Mesenchymal stem cell (in vitro differentiated cells and primary cell): ENCODE measurements around the gene PITPNB.

Experiments
- DNase-seq: peaks from one replicate; pipeline ENCODE4 v3.0.0-alpha.2; 2013
- H2AFZ ChIP-seq: one replicate; pipeline ENCODE4 v1.6.1; 2013; ENCODE audit warnings: low read depth, mild to moderate bottlenecking, control low read depth, inconsistent platforms, low read length, moderate library complexity
- H2AK5ac ChIP-seq: 2 replicates; pipeline ENCODE4 v1.6.1; 2013; ENCODE audit warnings: low read length, moderate library complexity, mild to moderate bottlenecking, inconsistent platforms; ENCODE audit not compliant: severe bottlenecking
- H2BK120ac ChIP-seq: one replicate; pipeline ENCODE4 v1.6.1; 2013; ENCODE audit warnings: low read depth, mild to moderate bottlenecking, inconsistent platforms, low read length, moderate library complexity
- H2BK12ac ChIP-seq, 2 experiments: one replicate each; pipeline ENCODE4 v1.6.1; 2013; ENCODE audit warnings: inconsistent platforms in 2 of 2, low read length in 2 of 2, mild to moderate bottlenecking in 2 of 2, moderate library complexity in 2 of 2, control low read depth in 1 of 2
- H2BK15ac ChIP-seq: one replicate; pipeline ENCODE4 v1.6.1; 2013; ENCODE audit warnings: mild to moderate bottlenecking, low read depth, inconsistent platforms; ENCODE audit not compliant: poor library complexity, severe bottlenecking
- H2BK5ac ChIP-seq: 2 replicates; pipeline ENCODE4 v1.6.1; 2013; ENCODE audit warnings: low read depth, mild to moderate bottlenecking, low read length, control low read depth, inconsistent platforms; ENCODE audit not compliant: poor library complexity, severe bottlenecking
- H3K14ac ChIP-seq, 2 experiments: one replicate each; pipeline ENCODE4 v1.6.1; 2013; ENCODE audit warnings: inconsistent platforms in 2 of 2, low read length in 2 of 2, control low read depth in 1 of 2, mild to moderate bottlenecking in 1 of 2, moderate library complexity in 1 of 2
- H3K18ac ChIP-seq, 2 experiments: one replicate each; pipeline ENCODE4 v1.6.1; 2013; ENCODE audit warnings: inconsistent platforms in 2 of 2, low read length in 2 of 2, control low read depth in 1 of 2, low read depth in 1 of 2, mild to moderate bottlenecking in 1 of 2
- H3K23ac ChIP-seq, 2 experiments: one replicate each; pipeline ENCODE4 v1.6.1; 2013; ENCODE audit warnings: inconsistent platforms in 2 of 2, low read length in 2 of 2, mild to moderate bottlenecking in 2 of 2, moderate library complexity in 2 of 2, control low read depth in 1 of 2
- H3K27ac ChIP-seq: 2 replicates; pipeline ENCODE4 v1.5.1; 2013; ENCODE audit warnings: mild to moderate bottlenecking, moderate library complexity, low read length, control low read depth, inconsistent platforms; ENCODE audit not compliant: poor library complexity, severe bottlenecking
- H3K27me3 ChIP-seq, 2 experiments: 2 replicates each; pipeline versions ENCODE4 v1.6.1 to v1.7.0; 2013; ENCODE audit warnings: low read length in 2 of 2, mild to moderate bottlenecking in 2 of 2, moderate library complexity in 2 of 2, control low read depth in 1 of 2, inconsistent platforms in 1 of 2; ENCODE audit not compliant: control insufficient read depth in 1 of 2, insufficient read depth in 1 of 2
- H3K36me3 ChIP-seq, 2 experiments: 2 replicates each; pipeline versions ENCODE4 v1.6.1 to v1.7.0; 2013; ENCODE audit warnings: low read length in 2 of 2, control low read depth in 1 of 2, inconsistent platforms in 1 of 2, low read depth in 1 of 2, mild to moderate bottlenecking in 1 of 2; ENCODE audit not compliant: insufficient read depth in 2 of 2, control insufficient read depth in 1 of 2
- H3K4ac ChIP-seq, 2 experiments: one replicate each; pipeline ENCODE4 v1.6.1; 2013; ENCODE audit warnings: inconsistent platforms in 2 of 2, low read length in 2 of 2, mild to moderate bottlenecking in 2 of 2, moderate library complexity in 2 of 2, control low read depth in 1 of 2, low read depth in 1 of 2
- H3K4me1 ChIP-seq: 2 replicates; pipeline ENCODE4 v1.6.1; 2013; ENCODE audit warnings: low read depth, low read length, control low read depth; ENCODE audit not compliant: control insufficient read depth, insufficient read depth
- H3K4me2 ChIP-seq: 2 replicates; pipeline ENCODE4 v1.6.1; 2013; ENCODE audit warnings: low read length, mild to moderate bottlenecking, inconsistent platforms; ENCODE audit not compliant: poor library complexity, severe bottlenecking
- H3K4me3 ChIP-seq, 2 experiments: 2 replicates each; pipeline versions ENCODE4 v1.5.1 to v1.7.0; 2013; ENCODE audit warnings: low read length in 2 of 2, mild to moderate bottlenecking in 2 of 2, control low read depth in 1 of 2, low read depth in 1 of 2; ENCODE audit not compliant: insufficient read depth in 1 of 2
- H3K79me1 ChIP-seq: replicated peaks from 2 replicates; pipeline ENCODE4 v1.6.1; 2013; ENCODE audit warnings: mild to moderate bottlenecking, control low read depth, low read length, inconsistent platforms; ENCODE audit not compliant: poor library complexity, severe bottlenecking
- H3K9ac ChIP-seq: 2 replicates; pipeline ENCODE4 v1.7.0; 2013; ENCODE audit warnings: mild to moderate bottlenecking, low read length, moderate library complexity
- H3K9me3 ChIP-seq: 2 replicates; pipeline ENCODE4 v1.7.0; 2013; ENCODE audit warnings: mild to moderate bottlenecking, low read length; ENCODE audit not compliant: control insufficient read depth
- H4K8ac ChIP-seq: one replicate; pipeline ENCODE4 v1.6.1; 2013; ENCODE audit warnings: inconsistent platforms, mild to moderate bottlenecking, low read length, moderate library complexity
- H4K91ac ChIP-seq: one replicate; pipeline ENCODE4 v1.6.1; 2013; ENCODE audit warnings: mild to moderate bottlenecking, low read length, inconsistent platforms
- WGBS: methylation state at CpG from one replicate; pipeline ENCODE4 v1.1.7; 2013; ENCODE audit warnings: mixed read lengths; 5-methylcytosine and 5-hydroxymethylcytosine counted together

The PITPNB gene

DNA sequence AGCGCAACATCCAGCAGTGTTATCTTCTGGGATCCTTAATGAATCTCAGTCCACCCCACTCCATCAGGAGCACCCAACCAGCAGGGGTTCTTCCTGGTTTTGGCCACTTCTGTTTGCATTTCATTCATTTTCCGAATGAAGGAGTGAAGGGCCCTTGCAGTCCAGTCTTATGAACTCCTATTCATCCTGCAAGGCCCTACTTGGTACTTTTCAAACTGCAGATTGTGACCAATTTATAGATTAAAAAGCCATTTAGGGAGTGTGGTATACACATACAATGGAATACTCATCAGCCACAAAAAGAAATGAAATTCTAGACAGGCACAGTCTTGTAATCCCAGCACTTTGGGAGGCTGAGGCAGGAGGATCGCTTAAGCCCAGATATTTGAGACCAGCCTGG lies 107.3 kb downstream of the PITPNB start:
- 88% methylated on average over 3 of the region's 3 CpGs for WGBS
- H2BK15ac ChIP-seq: no peak overlapping the region
- no peaks in the 10 kb centered on the region for H3K9me3 ChIP-seq
- no peak overlapping the region for H2BK120ac ChIP-seq
- H2AK5ac ChIP-seq: no peak overlapping the region
- H3K79me1 ChIP-seq: no peaks in the 10 kb centered on the region
- H3K23ac ChIP-seq: no peak overlapping the region
- no peak overlapping the region for H3K4me3 ChIP-seq
- H3K4me2 ChIP-seq: no peak overlapping the region
- H3K36me3 ChIP-seq: no peaks in the 10 kb centered on the region
- H4K8ac ChIP-seq: no peak overlapping the region
- H3K18ac ChIP-seq: no peak overlapping the region
- H3K9ac ChIP-seq: no peak overlapping the region
- H3K27me3 ChIP-seq: peaks cover 5 to 15% of the 10 kb centered on the region in 2 experiments
- no peak for DNase-seq
- H2AFZ ChIP-seq: no peak overlapping the region
- no peak overlapping the region for H3K4ac ChIP-seq
- no peak overlapping the region for H3K14ac ChIP-seq
- no peak overlapping the region for H2BK12ac ChIP-seq
- no peak overlapping the region for H3K27ac ChIP-seq
- no peak overlapping the region for H4K91ac ChIP-seq
- H3K4me1 ChIP-seq: peaks cover 24% of the 10 kb centered on the region
- H2BK5ac ChIP-seq: no peak overlapping the region

DNA sequence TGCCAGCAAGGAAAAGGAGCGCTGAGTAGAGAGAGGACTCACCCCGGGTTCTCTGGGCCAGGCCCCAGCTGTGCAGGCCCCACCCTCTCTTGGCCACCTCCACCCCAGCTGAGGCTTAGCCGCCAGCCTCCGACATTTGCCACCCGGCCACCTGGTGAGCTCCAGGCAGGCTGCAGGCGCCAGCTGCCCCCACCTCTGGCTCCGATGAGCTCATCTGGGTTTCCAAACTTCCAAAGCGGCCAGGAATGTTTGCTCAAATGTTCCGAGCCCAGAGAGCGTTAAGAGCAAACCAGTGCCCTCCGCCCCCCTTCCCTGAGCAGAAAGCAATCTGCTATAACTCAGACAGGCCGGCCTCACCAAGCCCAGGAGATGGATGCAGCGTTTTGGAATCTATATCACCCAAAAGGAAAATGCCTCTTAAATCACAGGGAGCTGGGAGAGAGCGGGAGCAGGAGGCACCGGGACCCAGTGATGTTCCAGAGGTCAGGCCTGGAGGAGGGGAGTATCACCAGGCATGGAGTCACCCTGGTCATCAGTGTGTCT lies 108.4 kb downstream of the PITPNB start:
- peaks cover 24% of the 10 kb centered on the region for H3K4me1 ChIP-seq
- no peak overlapping the region for H3K4ac ChIP-seq
- H3K9me3 ChIP-seq: no peaks in the 10 kb centered on the region
- no peak overlapping the region for H3K4me3 ChIP-seq
- no peak overlapping the region for H2BK5ac ChIP-seq
- no peak overlapping the region for H3K18ac ChIP-seq
- H2AK5ac ChIP-seq: peak overlapping the region; percentile 7
- no peak overlapping the region for H2BK120ac ChIP-seq
- peak; percentile 57 for DNase-seq
- 40% methylated on average over 15 of the region's 15 CpGs for WGBS
- peak overlapping the region; percentile 66 for H3K27ac ChIP-seq
- no peaks in the 10 kb centered on the region for H3K36me3 ChIP-seq
- peak overlapping the region; percentile 15 for H2AFZ ChIP-seq
- H3K27me3 ChIP-seq: peaks cover 0 to 5% of the 10 kb centered on the region in 2 experiments
- H3K23ac ChIP-seq: no peak overlapping the region
- H3K14ac ChIP-seq: peak overlapping the region in 1 of 2 experiments; percentile 21
- H3K4me2 ChIP-seq: peak overlapping the region; percentile 32
- H3K79me1 ChIP-seq: no peaks in the 10 kb centered on the region
- H3K9ac ChIP-seq: peak overlapping the region; percentile 62
- no peak overlapping the region for H4K8ac ChIP-seq
- H2BK15ac ChIP-seq: no peak overlapping the region
- peak overlapping the region in 1 of 2 experiments; percentile 42 for H2BK12ac ChIP-seq
- H4K91ac ChIP-seq: no peak overlapping the region

DNA sequence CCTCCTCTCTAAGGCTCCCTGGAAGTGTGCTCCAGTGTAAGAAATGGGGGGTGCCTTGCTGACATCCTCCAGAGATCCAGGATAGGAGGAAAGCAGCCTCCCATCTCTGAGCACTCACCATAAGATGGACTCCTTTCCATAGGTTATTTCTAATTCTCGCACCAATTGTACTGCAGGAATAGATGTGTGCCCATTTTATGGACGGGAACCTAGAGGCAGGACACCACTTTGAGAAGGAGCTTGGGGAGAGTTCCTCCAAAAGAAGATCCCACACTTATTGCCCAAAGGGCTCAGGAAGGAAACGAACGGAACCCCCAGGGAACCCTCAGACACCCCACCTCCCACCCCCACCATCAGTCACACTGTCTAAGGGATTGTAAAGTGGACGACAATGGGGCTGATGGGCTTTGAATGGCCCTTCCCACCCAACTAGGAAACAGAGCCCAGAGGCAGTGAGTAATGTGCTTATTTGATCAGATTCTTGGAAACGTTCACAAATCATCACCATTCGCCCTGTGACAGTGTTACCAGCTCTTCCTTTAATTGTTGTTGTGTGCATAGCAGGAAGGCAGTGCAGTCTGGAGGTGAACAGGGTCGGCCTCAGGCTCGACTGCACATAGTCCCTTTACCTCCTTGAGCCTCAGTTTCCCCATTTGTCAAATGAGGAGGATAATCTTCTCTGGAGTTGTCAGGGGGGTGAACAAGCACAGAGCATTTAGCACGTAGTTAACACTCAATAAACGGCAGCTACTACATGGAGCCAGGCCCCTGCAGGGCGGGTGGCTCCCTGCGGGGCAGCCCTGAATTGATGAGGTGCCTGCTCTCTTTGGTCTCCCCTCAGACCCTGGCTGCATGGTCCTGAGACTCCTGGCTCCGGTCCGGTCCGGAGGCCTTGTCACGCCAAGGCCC lies 109.1 kb downstream of the PITPNB start:
- H2BK12ac ChIP-seq: peak overlapping the region in 1 of 2 experiments; percentile 21
- H2BK5ac ChIP-seq: no peak overlapping the region
- H3K14ac ChIP-seq: no peak overlapping the region
- no peaks in the 10 kb centered on the region for H3K79me1 ChIP-seq
- no peak for DNase-seq
- H2AFZ ChIP-seq: peak overlapping the region; percentile 15
- H3K4me2 ChIP-seq: peak overlapping the region; percentile 32
- 70% methylated on average over 16 of the region's 17 CpGs for WGBS
- H4K91ac ChIP-seq: no peak overlapping the region
- H3K4me3 ChIP-seq: no peak overlapping the region
- no peak overlapping the region for H4K8ac ChIP-seq
- no peaks in the 10 kb centered on the region for H3K9me3 ChIP-seq
- peak overlapping the region; percentile 26 for H2AK5ac ChIP-seq
- no peaks in the 10 kb centered on the region for H3K36me3 ChIP-seq
- no peak overlapping the region for H3K23ac ChIP-seq
- no peak overlapping the region for H3K18ac ChIP-seq
- no peak overlapping the region for H2BK120ac ChIP-seq
- no peaks in the 10 kb centered on the region for H3K27me3 ChIP-seq
- peak overlapping the region; percentile 66 for H3K27ac ChIP-seq
- peaks cover 25% of the 10 kb centered on the region for H3K4me1 ChIP-seq
- H3K9ac ChIP-seq: peak overlapping the region; percentile 62
- H2BK15ac ChIP-seq: no peak overlapping the region
- no peak overlapping the region for H3K4ac ChIP-seq

DNA sequence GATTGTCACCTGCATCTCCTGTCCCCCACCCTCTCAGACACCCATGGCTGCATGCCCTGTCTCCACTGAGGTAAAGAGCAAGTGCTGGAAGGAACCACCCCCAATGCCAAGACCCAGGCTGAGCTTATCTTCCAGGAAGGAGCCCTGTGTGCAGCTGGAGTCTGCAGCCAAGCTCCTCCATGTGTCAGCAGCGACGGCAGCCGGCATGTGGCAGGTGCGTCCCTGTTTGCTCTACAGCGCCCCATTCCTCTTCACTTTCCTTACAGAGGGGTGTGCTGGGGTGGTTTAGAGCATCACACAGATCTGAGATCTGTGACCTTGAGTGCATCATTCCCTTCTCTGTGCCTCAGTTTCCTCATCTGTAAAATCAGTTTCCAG lies 109.8 kb downstream of the PITPNB start:
- H3K4me2 ChIP-seq: no peak overlapping the region

More for the DNA sequence above, 109.8 kb downstream of the PITPNB start:
- Histone ChIP-seq H2AK5ac (no peak overlapping the region), H2BK5ac (no peak overlapping the region), H2AFZ (no peak overlapping the region), H3K79me1 (peaks cover 4% of the 10 kb centered on the region), H3K18ac (no peak overlapping the region), H3K4ac (no peak overlapping the region), H3K14ac (no peak overlapping the region), H4K91ac (no peak overlapping the region), H2BK15ac (no peak overlapping the region), H3K36me3 (no peaks in the 10 kb centered on the region), H2BK120ac (no peak overlapping the region), H3K9me3 (no peaks in the 10 kb centered on the region), H3K27ac (no peak overlapping the region), H2BK12ac (no peak overlapping the region), H3K4me1 (peaks cover 31% of the 10 kb centered on the region), H3K23ac (no peak overlapping the region), H3K27me3 (no peaks in the 10 kb centered on the region), H4K8ac (no peak overlapping the region), H3K9ac (no peak overlapping the region), H3K4me3 (no peak overlapping the region)
- 89% methylated on average over 3 of the region's 5 CpGs for WGBS
- DNase-seq: no peak
